GM21737 (cell line): ENCODE data around the gene ZMIZ2.
"Not testable (repeated sequence)": the region's sequence is repeated elsewhere in the genome, so short reads cannot be mapped to it uniquely, and the experiment has no call there.

Source experiments
- ATAC-seq: cut with Tn5 transposase; IDR thresholded peaks from one replicate; pipeline ENCODE4 v1.9.1; 2021; ENCODE audit warnings: mild to moderate bottlenecking, moderate library complexity; ENCODE audit not compliant: unreplicated experiment

Gene ZMIZ2

GRCh38 chr7:44798649-44799305 lies 50.1 kb downstream of the ZMIZ2 start:
- ATAC-seq: no peak

- ATAC-seq: no peak
These were observed 51.3 kb downstream of the ZMIZ2 start for GRCh38 chr7:44799939-44800338.

DNA sequence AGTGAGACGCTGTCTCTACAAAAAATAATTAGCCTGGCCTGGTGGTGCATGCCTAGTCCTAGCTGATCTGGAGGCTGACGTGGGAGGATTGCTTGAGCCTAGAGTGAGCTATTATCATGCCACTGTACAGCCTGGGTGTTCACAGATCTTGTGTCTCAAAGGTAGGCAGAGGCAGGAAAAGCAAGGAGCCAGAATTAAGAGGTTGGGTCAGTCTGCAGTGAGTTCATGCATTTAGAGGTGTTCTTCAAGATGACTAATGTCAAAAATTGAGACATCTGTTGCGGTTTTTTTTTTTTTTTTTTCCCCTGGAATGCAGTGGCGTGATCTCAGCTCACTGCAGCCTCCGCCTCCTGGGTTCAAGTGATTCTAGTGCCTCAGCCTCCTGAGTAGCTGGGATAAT lies 53.2 kb downstream of the ZMIZ2 start:
- ATAC-seq: no peak

DNA sequence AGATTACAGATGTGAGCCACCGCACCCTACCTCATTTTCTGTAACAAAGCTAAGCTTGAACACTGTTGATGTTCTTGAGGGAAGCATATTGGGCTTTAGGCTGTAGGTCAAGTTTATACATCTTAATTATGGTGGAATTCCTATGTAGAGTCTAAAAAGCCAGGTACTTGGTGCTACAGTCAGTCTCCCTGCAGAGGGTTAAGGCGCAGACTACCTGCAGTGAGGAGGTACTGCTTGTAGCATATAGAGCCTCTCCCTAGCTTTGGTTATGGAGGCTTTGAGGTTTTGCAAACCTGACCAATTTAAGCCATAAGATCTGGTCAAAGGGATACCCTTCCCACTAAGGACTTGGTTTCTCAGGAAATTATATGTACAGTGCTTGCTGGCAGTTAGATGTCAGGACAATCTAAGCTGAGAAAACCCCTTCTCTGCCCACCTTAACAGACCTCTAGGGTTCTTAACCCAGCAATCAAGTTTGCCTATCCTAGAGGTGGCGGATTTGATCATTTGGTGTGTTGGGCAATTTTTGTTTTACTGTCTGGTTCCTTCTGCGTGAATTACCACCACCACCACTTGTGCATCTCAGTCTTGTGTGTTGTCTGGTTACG lies 53.9 kb downstream of the ZMIZ2 start:
- no peak for ATAC-seq

DNA sequence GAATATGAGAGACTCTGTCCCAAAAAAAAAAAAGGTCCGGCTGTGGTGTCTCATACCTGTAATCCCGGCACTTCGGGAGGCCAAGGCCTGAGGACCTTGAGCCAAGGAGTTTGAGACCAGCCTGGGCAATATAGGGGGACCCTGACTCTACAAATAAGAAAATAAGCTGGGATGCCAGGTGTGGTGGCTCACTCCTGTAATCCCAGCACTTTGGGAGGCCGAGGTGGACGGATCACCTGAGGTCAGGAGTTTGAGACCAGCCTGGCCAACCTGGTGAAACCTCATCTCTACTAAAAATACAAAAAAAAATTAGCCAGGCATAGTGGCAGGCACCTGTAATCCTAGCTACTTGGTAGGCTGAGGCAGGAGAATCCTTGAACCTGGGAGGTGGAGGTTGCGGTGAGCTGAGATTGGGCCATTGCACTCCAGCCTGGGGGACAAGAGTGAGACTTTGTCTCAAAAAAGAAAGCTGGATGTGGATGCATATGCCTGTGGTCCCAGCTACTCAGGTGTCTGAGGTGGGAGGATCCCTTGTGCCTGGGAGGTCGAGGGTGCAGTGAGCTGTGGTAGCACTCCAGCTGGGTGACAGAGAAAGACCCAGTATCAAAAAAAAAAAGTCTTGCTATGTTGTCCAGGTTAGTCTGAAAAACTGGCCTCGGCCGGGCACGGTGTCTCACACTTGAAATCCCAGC lies 55.3 kb downstream of the ZMIZ2 start:
- ATAC-seq: not testable (repeated sequence)

DNA sequence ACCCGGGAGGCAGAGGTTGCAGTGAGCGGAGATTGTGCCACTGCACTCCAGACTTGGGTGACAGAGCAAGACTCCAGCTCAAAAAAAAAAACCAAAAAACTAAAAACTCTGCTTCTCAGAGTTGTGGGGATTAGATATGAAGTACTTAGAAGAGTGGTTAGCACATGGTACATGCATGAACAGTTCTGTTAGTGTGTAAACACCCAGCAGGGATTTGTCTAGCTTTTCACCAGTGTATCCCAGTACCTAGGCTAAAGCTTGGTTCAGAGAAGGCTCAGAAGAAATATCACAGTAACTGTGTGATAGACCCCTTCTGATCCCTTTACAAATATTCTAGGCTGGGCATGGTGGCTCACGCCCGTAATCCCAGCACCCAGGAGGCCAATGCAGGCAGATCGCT lies 57.3 kb downstream of the ZMIZ2 start:
- no peak for ATAC-seq

DNA sequence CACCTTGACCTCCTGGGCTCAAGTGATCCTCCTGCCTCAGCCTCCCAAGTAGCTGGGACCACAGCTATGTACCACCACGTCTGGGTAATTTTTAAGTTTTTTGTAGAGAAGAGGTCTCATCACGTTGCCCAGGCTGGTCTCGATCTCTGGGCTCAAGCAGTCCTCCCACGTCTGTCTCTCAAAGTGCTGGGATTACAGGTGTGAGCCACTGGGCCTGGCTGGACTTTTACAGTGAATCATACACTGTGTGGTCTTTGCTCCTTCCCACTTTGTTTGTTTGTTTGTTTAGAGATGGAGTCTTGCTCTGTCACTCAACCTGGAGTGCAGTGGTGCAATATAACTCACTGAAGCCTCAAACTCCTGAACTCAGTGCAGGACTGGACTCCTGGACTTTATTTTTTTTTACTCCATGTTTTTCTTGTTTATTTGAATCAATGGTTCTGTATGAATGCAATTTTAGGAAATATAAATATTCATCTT lies 60.3 kb downstream of the ZMIZ2 start:
- no peak for ATAC-seq

DNA sequence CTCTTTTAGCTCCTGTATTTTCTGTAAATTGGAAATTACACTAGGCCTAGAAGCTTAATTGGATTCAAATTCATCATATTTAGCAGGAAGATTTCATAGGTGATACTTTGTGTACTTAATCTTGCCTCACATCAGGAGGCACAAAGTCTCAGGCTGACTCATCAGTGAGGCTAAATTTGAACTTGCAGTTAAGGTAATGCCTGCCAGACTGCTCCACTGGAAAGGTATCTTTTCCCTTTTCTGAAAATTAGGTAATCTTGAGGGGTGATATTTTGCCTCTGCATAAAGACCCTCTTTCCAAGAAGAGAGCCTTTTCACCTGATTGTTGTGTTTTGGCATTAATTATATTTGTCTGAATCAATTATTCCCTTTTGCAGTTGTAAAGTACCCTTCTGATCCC lies 62.4 kb downstream of the ZMIZ2 start:
- ATAC-seq: no peak

GRCh38 chr7:44811571-44811970 lies 62.9 kb downstream of the ZMIZ2 start:
- ATAC-seq: no peak

DNA sequence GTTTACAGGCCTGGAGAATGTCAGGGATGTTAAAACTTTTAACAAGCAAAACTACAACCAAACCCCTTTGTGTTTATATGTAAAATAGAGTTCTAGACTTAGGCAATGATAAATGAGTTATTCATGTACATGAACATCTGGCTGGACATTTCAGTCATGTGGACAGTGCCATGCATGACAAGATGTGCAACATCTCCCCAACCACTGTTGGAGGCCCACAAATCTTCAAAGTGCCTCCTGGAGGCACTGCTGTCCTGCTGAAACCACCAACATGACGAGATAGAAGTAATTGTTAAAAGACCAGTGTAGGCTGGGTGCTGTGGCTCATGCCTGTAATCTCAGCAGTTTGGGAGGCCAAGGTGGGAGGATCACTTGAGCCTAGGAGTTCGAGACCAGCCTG lies 66.3 kb downstream of the ZMIZ2 start:
- ATAC-seq: no peak

- ATAC-seq: no peak
These were observed 70.6 kb downstream of the ZMIZ2 start for GRCh38 chr7:44819292-44819691.
